Mesangial cell (primary cell): ENCODE data around the gene BCAR1. TPM values are rescaled to one million over a fixed set of nuclear protein-coding genes. Genes with fewer than 3 reads are reported as not detected.

Experiments
- total RNA-seq: library from RNA; depleted of rRNA; stranded (reverse); fragments of >200 nt; gene quantifications from 2 replicates; pipeline ENCODE4 v1.2.3, GENCODE V29; 2015

BCAR1 gene
- total RNA-seq = 148 and 190 TPM in 2 replicates

GRCh38 chr16:75251280-75252048 lies at the start of gene BCAR1:
TSS of gene BCAR1 (minus strand) at chr16:75251624. CDS start at chr16:75251482, 142 bp downstream.

DNA sequence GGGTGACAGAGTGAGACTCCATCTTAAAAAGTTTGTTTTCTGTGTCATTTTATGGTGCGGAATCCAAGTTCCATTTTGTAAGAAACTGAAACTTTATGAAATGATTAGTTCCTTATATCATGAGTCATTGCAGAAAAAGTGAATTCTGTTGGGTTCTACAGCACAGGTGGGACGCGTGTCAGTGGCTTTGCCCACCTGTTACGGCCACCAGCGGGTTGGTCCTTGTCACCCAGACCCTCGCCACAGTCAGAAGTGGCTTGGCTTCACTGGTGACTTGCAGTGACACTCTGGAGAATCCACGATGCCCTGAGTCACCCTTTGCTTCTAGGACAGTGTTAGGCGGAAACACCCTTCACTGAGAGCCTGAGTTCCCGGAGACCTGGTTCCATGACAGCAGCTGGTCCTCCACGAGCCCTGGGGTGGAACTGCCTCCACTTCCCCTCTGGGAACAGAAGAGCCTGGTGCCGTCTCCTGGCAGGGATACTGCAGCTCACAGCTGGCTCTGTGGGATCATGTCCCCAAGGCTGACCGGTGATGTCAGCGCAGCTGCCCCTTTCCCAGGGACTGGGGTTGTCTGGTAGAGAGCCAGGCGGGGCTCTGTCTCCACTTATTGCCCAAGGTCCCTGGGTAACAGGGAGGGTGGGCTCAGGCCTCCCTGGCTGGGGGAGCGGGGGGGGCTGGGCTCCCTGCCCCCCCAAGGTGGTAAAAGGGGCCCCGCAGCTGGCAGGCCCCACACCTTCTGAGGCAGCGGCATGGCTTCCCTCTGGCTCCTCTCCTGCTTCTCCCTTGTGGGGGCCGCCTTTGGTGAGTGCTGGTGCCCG lies 33.0 kb downstream of the BCAR1 start, which contains the start of gene CTRB1:
TSS of gene CTRB1 (plus strand) at position 733 of the 821 bp plus-strand sequence. CDS start at position 753, 20 bp downstream.

DNA sequence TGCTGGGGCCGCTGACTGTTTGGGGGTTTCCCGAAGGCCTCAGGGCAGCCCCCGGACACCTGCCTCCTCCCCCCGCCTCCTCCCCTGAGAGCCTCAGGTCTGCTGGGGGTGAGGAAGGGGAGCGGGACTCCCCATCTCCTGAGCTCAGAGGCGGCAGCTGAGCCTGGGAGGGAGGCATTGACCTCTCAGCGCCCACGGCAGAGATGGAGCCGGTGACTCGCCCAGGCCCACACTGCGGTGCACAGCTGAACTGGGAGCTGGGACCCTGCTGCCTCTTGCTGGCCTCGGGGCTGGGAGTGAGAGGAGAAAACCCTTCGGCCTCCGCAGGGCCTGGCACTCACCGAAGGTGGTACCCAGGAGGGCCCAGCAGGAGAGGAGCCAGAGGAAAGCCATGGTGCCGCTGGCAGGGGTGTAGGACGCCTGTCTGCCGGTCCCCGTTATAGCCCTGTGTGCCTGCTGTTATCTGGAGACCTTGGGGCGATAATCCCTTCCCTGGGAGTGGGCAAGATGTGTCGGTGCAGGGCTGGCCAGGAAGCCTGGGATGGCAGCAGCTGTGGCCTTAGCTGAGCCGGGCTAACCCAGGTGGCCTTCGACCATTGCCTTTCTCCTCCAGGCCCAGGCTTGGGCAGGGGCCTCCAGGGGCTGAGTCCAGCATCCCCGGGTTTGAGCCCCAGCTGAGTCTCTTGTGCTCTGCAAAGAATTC lies 44.5 kb downstream of the BCAR1 start, which contains the start of gene CTRB2:
TSS of gene CTRB2 (minus strand) at position 413 of the 703 bp plus-strand sequence. CDS start at position 393, 20 bp downstream.

Other genes with a start within 250 kb of the BCAR1 start
- gene LDHD, start 134.8 kb downstream of the BCAR1 start, total RNA-seq = 2.4 TPM in 1 of 2 replicates, not detected in the other
- gene ZFP1, start 103.1 kb downstream of the BCAR1 start, total RNA-seq = 5.1 and 6.5 TPM in 2 replicates
- gene CTRB2, start 44.5 kb downstream of the BCAR1 start, total RNA-seq = not detected in 2 replicates
- gene CTRB1, start 32.6 kb downstream of the BCAR1 start, total RNA-seq = not detected in 2 replicates
- 15.0 and 16.3 TPM in 2 replicates for gene CFDP1, start 181.9 kb upstream of the BCAR1 start, total RNA-seq
- gene TMEM170A, start 213.1 kb upstream of the BCAR1 start, total RNA-seq = 8.6 and 11.7 TPM in 2 replicates
- gene CHST6, start 243.8 kb upstream of the BCAR1 start, total RNA-seq = 0.89 and 2.8 TPM in 2 replicates